ENCODE measurements around the gene ICAM5.
"Not testable (repeated sequence)": the region's sequence is repeated elsewhere in the genome, so short reads cannot be mapped to it uniquely, and the experiment has no call there.

The ICAM5 gene

GRCh38 chr19:10321417-10321797 lies 31.7 kb downstream of the ICAM5 start:
- DNase-seq, result no peak

GRCh38 chr19:10321874-10322835 lies 32.4 kb downstream of the ICAM5 start:
- DNase-seq, result no peak

GRCh38 chr19:10325732-10326131 lies 36.0 kb downstream of the ICAM5 start:
- DNase-seq, result no peak

- no peak for DNase-seq
These were observed 38.0 kb downstream of the ICAM5 start for GRCh38 chr19:10327793-10328192.

GRCh38 chr19:10328558-10329429 lies 39.0 kb downstream of the ICAM5 start:
- no peak for DNase-seq

- no peak for DNase-seq
These were observed 39.8 kb downstream of the ICAM5 start for GRCh38 chr19:10329555-10329954.

- DNase-seq, result no peak
These were observed 42.6 kb downstream of the ICAM5 start for GRCh38 chr19:10332158-10332964.

GRCh38 chr19:10332965-10333757 lies 43.4 kb downstream of the ICAM5 start, which contains the start of gene RAVER1:
Gene RAVER1 (minus strand): TSS chr19:10333529. CDS start chr19:10333507, 22 bp downstream.
- peak; percentile 97 for DNase-seq

- no peak for DNase-seq
These were observed 44.2 kb downstream of the ICAM5 start for GRCh38 chr19:10333758-10334587.

GRCh38 chr19:10334588-10335351 lies 45.0 kb downstream of the ICAM5 start:
- peak; percentile 48 to 66 for DNase-seq

GRCh38 chr19:10335352-10335985 lies 45.7 kb downstream of the ICAM5 start:
- DNase-seq, result no peak

- not testable (repeated sequence) for DNase-seq
These were observed 47.0 kb downstream of the ICAM5 start for GRCh38 chr19:10336725-10337124.

GRCh38 chr19:10338940-10339339 lies 49.2 kb downstream of the ICAM5 start:
- DNase-seq, result no peak

- peak; percentile 60 to 61 for DNase-seq
These were observed 49.7 kb downstream of the ICAM5 start, which contains the start of gene ICAM3 for GRCh38 chr19:10339380-10339960. Gene ICAM3 (minus strand): TSS chr19:10339624. CDS start chr19:10339614, 10 bp downstream.

GRCh38 chr19:10339977-10340376 lies 50.2 kb downstream of the ICAM5 start:
- no peak for DNase-seq

- no peak for DNase-seq
These were observed 53.7 kb downstream of the ICAM5 start for GRCh38 chr19:10343495-10343894.

- DNase-seq, result no peak
These were observed 55.0 kb downstream of the ICAM5 start for GRCh38 chr19:10344780-10345179.

All from stimulated activated CD4-positive, alpha-beta T cell treated with anti-CD3 and anti-CD28 coated beads, Interleukin-2, amount 100 ng/mL, for 48 hours (primary cell).